HepG2 (cell line): ENCODE measurements around the gene RTF1. TPM values are rescaled to one million over a fixed set of nuclear protein-coding genes. Genes with fewer than 3 reads are reported as not detected.

Source experiments
- SRSF4 ChIP-seq: fragments of 200-400 bp; formaldehyde crosslinking; IDR thresholded peaks from one replicate; pipeline ENCODE4 v1.6.1; 2018; ENCODE audit warnings: mild to moderate bottlenecking, low read depth, low read length, moderate library complexity; ENCODE audit not compliant: poor library complexity, severe bottlenecking
- SYNCRIP ChIP-seq: fragments of 200-400 bp; formaldehyde crosslinking; IDR thresholded peaks from 2 replicates; pipeline ENCODE4 v1.6.1; 2018; ENCODE audit warnings: mild to moderate bottlenecking, low read depth, low read length; ENCODE audit not compliant: insufficient read depth
- ZBTB42 ChIP-seq: sonication (generic); formaldehyde crosslinking; IDR thresholded peaks from 2 replicates; pipeline ENCODE4 v1.5.0; 2020; ENCODE audit warnings: mild to moderate bottlenecking, missing genetic modification reagents
- ZNF784 ChIP-seq: sonication (generic); formaldehyde crosslinking; IDR thresholded peaks from 2 replicates; pipeline ENCODE4 v1.5.1; 2020; ENCODE audit warnings: missing genetic modification reagents, mild to moderate bottlenecking, borderline replicate concordance
- polyA plus RNA-seq, 8 experiments: library from polyadenylated mRNA; depleted of rRNA in 3 of 8; stranded (reverse) in 7 of 8; unstranded in 1 of 8; fragments of >200 nt; fragmentation: Illumina TruSeq in 4 of 8; extraction: Trizol in 4 of 8; gene quantifications; 2 replicates each; pipeline versions ENCODE4 v1.2.1 to v1.2.3, GENCODE V29; 2011 to 2016; ENCODE audit warnings: low read depth in 4 of 8, missing spikeins in 1 of 8, mixed read lengths in 1 of 8; ENCODE audit not compliant: insufficient read depth in 1 of 8
- total RNA-seq, 5 experiments: library from RNA; depleted of rRNA; stranded (reverse); fragments of >200 nt; fragmentation: Illumina TruSeq; extraction: Trizol; gene quantifications; 2 replicates each; pipeline ENCODE4 v1.2.3, GENCODE V29; 2016; ENCODE audit warnings: low read depth in 1 of 5
- TF ChIP-seq, protein P1 (sequence below), 2 experiments: sonication (generic) in 1 of 2; formaldehyde crosslinking in 1 of 2; IDR thresholded peaks; 2 replicates each; pipeline versions ENCODE4 v1.6.1 to v1.9.0; 2014 to 2022; ENCODE audit warnings: antibody characterized with exemption in 1 of 2, borderline replicate concordance in 1 of 2, inconsistent platforms in 1 of 2, low read depth in 1 of 2, missing genetic modification reagents in 1 of 2

The RTF1 gene
- total and polyA plus RNA-seq, 2 of the 13 experiments (the other 11 are each of a cell fraction or from before 2014, with no cell fraction given), result 13.9 to 17.9 TPM

- TF ChIP-seq SYNCRIP (no peak), SRSF4 (no peak), ZNF784 (CRISPR knock-in tag) (no peak), ZBTB42 (0 out of 2 replicates have a peak, but pooled peaks have one; percentile 36)
- TF ChIP-seq, protein P1, sequence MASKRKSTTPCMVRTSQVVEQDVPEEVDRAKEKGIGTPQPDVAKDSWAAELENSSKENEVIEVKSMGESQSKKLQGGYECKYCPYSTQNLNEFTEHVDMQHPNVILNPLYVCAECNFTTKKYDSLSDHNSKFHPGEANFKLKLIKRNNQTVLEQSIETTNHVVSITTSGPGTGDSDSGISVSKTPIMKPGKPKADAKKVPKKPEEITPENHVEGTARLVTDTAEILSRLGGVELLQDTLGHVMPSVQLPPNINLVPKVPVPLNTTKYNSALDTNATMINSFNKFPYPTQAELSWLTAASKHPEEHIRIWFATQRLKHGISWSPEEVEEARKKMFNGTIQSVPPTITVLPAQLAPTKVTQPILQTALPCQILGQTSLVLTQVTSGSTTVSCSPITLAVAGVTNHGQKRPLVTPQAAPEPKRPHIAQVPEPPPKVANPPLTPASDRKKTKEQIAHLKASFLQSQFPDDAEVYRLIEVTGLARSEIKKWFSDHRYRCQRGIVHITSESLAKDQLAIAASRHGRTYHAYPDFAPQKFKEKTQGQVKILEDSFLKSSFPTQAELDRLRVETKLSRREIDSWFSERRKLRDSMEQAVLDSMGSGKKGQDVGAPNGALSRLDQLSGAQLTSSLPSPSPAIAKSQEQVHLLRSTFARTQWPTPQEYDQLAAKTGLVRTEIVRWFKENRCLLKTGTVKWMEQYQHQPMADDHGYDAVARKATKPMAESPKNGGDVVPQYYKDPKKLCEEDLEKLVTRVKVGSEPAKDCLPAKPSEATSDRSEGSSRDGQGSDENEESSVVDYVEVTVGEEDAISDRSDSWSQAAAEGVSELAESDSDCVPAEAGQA (IDR thresholded peaks at IDR 0.05; ENCODE audit: low read depth), result no peak
- TF ChIP-seq, protein P1 (CRISPR knock-in tag; IDR thresholded peaks at IDR 0.05; ENCODE audit: borderline replicate concordance), result no peak
Measured at GRCh38 chr15:41416742-41417417, at the start of gene RTF1 (continued).
